Measurements from ENCODE around the gene CRYBG1.

DNA sequence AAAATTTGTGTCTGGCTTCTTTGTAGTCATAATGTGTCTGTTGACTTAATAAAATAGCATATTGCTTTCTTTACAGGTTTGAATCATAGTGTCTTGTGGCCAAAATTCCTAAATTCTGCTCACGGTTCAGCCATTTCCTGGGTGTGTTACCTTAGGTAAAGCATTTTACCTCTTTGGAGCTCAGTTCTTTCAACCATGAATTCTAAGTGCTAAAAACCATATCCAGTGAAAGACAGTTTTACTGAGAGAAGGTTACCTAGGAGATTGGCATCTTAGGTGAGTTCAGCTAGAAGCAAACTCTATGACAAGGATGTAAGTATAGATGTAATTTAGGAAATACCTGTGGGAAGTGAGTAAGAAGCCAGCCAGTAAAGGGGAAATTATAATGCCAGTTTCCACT, 20.7 kb downstream of the CRYBG1 start:
- TF ChIP-seq, protein P1, sequence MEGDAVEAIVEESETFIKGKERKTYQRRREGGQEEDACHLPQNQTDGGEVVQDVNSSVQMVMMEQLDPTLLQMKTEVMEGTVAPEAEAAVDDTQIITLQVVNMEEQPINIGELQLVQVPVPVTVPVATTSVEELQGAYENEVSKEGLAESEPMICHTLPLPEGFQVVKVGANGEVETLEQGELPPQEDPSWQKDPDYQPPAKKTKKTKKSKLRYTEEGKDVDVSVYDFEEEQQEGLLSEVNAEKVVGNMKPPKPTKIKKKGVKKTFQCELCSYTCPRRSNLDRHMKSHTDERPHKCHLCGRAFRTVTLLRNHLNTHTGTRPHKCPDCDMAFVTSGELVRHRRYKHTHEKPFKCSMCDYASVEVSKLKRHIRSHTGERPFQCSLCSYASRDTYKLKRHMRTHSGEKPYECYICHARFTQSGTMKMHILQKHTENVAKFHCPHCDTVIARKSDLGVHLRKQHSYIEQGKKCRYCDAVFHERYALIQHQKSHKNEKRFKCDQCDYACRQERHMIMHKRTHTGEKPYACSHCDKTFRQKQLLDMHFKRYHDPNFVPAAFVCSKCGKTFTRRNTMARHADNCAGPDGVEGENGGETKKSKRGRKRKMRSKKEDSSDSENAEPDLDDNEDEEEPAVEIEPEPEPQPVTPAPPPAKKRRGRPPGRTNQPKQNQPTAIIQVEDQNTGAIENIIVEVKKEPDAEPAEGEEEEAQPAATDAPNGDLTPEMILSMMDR (IDR thresholded peaks at IDR 0.05), result no peak
- no peak for TF ChIP-seq EZH2 (IDR thresholded peaks at IDR 0.05)
- no peak for TF ChIP-seq EZH2phosphoT487 (IDR thresholded peaks at IDR 0.05)

Data from neural progenitor cell (in vitro differentiated cells).